HCEC 1CT (cell line): Measurements from ENCODE around the gene SYNRG.

Experiments used
- DNase-seq: peaks from one replicate; pipeline ENCODE4 v3.0.0-alpha.2; 2017

Gene SYNRG

GRCh38 chr17:37475731-37476420 lies 133.3 kb downstream of the SYNRG start:
- DNase-seq, result peak; percentile 44

- DNase-seq, result no peak
Observed at GRCh38 chr17:37470181-37470580, 139.0 kb downstream of the SYNRG start.

- no peak for DNase-seq
Observed at GRCh38 chr17:37466471-37466870, 142.7 kb downstream of the SYNRG start.

- DNase-seq, result peak; percentile 91
Observed at GRCh38 chr17:37465069-37465616, 144.1 kb downstream of the SYNRG start.
